ENCODE results near the gene RXRA.

Gene RXRA

DNA sequence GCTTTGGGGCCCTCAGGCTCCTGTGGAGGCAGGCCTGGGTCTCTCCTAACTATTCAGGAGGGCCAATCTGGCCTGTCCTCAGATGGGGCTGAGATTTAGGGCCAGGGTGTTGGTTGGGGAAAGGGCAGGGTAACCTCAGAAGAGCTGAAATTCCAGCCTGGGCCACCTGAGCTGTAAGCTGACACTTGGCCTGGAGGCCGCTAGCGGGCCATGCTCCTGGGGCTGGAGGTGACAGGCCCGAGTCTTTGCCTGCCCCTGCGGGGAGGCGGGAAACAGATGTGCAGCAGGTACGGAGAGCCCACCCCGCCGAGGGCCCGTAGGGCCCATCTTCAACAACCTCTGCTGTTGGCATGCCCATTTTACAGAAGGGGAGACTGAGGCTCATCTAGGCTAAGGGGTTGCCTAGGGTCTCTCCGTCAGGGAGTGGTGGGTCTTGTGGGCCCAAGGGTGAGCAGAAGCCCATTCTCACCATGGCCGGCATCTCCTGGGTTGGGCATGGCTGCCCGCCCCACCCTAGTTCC lies 69.5 kb downstream of the RXRA start:
- no peaks in the 10 kb centered on the region for H3K9me3 ChIP-seq (ENCODE audit: control insufficient read depth, insufficient read depth, low read depth, low read length)
- no peaks in the 10 kb centered on the region for H3K36me3 ChIP-seq (ENCODE audit: control insufficient read depth in 2 of 2, insufficient read depth in 1 of 2, low read length in 2 of 2)
- ChIA-PET POLR2A (no interaction called here), CTCF (no interaction called here)
- no peak overlapping the region for H3K4me3 ChIP-seq (ENCODE audit: low read depth, low read length)
- TF ChIP-seq ZNF416 (tag by site-specific recombination; IDR thresholded peaks at IDR 0.05) (no peak), SCRT1 (tag by site-specific recombination; IDR thresholded peaks at IDR 0.05; ENCODE audit: borderline replicate concordance) (no peak), WT1 (tag by site-specific recombination; IDR thresholded peaks at IDR 0.05) (no peak), GLIS2 (tag by site-specific recombination; IDR thresholded peaks at IDR 0.05) (no peak), ZNF112 (tag by site-specific recombination; IDR thresholded peaks at IDR 0.05) (no peak), ZNF274 (IDR thresholded peaks at IDR 0.05; ENCODE audit: low read length) (no peak), ZNF274 (tag by site-specific recombination; IDR thresholded peaks at IDR 0.05; ENCODE audit: borderline replicate concordance) (no peak), SP7 (tag by site-specific recombination; IDR thresholded peaks at IDR 0.05) (no peak), ZBTB48 (tag by site-specific recombination; IDR thresholded peaks at IDR 0.05) (no peak)
- TF ChIP-seq, protein P1, sequence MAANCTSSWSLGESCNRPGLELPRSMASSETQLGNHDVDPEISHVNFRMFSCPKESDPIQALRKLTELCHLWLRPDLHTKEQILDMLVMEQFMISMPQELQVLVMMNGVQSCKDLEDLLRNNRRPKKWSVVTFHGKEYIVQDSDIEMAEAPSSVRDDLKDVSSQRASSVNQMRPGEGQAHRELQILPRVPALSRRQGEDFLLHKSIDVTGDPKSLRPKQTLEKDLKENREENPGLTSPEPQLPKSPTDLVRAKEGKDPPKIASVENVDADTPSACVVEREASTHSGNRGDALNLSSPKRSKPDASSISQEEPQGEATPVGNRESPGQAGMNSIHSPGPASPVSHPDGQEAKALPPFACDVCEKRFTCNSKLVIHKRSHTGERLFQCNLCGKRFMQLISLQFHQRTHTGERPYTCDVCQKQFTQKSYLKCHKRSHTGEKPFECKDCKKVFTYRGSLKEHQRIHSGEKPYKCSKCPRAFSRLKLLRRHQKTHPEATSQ (tag by site-specific recombination; IDR thresholded peaks at IDR 0.05), result no peak
- TF ChIP-seq, protein P2, sequence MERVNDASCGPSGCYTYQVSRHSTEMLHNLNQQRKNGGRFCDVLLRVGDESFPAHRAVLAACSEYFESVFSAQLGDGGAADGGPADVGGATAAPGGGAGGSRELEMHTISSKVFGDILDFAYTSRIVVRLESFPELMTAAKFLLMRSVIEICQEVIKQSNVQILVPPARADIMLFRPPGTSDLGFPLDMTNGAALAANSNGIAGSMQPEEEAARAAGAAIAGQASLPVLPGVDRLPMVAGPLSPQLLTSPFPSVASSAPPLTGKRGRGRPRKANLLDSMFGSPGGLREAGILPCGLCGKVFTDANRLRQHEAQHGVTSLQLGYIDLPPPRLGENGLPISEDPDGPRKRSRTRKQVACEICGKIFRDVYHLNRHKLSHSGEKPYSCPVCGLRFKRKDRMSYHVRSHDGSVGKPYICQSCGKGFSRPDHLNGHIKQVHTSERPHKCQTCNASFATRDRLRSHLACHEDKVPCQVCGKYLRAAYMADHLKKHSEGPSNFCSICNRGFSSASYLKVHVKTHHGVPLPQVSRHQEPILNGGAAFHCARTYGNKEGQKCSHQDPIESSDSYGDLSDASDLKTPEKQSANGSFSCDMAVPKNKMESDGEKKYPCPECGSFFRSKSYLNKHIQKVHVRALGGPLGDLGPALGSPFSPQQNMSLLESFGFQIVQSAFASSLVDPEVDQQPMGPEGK (tag by site-specific recombination; IDR thresholded peaks at IDR 0.05), result no peak
- H3K27ac ChIP-seq (ENCODE audit: extremely low read depth, low read depth, low read length), result no peak overlapping the region
- H3K4me1 ChIP-seq (ENCODE audit: control insufficient read depth, insufficient read depth, low read length), result no peaks in the 10 kb centered on the region

- Histone ChIP-seq H3K4me3 (ENCODE audit: low read depth, low read length) (no peak overlapping the region), H3K4me1 (ENCODE audit: control insufficient read depth, insufficient read depth, low read length) (no peaks in the 10 kb centered on the region), H3K36me3 (ENCODE audit: control insufficient read depth in 2 of 2, insufficient read depth in 1 of 2, low read length in 2 of 2) (no peaks in the 10 kb centered on the region), H3K27ac (ENCODE audit: extremely low read depth, low read depth, low read length) (no peak overlapping the region), H3K9me3 (ENCODE audit: control insufficient read depth, insufficient read depth, low read depth, low read length) (no peaks in the 10 kb centered on the region)
- no peak for TF ChIP-seq ZNF24 (tag by site-specific recombination; IDR thresholded peaks at IDR 0.05)
- TF ChIP-seq KLF7 (tag by site-specific recombination; IDR thresholded peaks at IDR 0.05; ENCODE audit: borderline replicate concordance), result no peak
- ChIA-PET POLR2A (interaction anchor here (1.1 kb wide), 1 partner anchor 10 kb away, joined by 3 read pairs; no protein-coding TSS in a partner anchor), CTCF (no interaction called here)
These were observed 70.0 kb downstream of the RXRA start for GRCh38 chr9:134396258-134396742.

DNA sequence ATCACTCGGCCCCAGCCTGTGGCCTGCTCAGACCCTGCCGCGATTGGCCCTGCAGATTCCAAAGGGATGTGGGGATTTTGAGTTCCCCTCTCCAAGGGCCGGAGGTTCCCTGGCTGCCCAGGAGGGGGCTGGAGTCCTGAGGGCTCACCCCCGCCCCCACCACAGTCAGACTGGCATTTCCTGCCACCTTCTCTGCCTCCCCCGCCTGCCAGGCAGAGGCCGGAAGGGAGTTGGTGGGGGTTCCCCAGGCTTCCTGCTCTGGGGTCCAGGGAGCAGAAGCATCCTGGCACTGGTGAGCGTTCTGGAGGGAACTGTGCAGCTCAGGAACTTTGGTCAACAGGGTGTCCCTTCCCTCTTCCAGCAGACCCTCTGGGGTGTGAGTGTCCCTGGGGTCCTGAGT lies 70.6 kb downstream of the RXRA start:
- Histone ChIP-seq H3K36me3 (ENCODE audit: control insufficient read depth in 2 of 2, insufficient read depth in 1 of 2, low read length in 2 of 2) (no peaks in the 10 kb centered on the region), H3K4me3 (ENCODE audit: low read depth, low read length) (no peak overlapping the region), H3K27ac (ENCODE audit: extremely low read depth, low read depth, low read length) (no peak overlapping the region), H3K4me1 (ENCODE audit: control insufficient read depth, insufficient read depth, low read length) (no peaks in the 10 kb centered on the region), H3K9me3 (ENCODE audit: control insufficient read depth, insufficient read depth, low read depth, low read length) (no peaks in the 10 kb centered on the region)
- ChIA-PET POLR2A (interaction anchor here (1.1 kb wide), 1 partner anchor 9 kb away, joined by 3 read pairs; no protein-coding TSS in a partner anchor), CTCF (no interaction called here)
- TF ChIP-seq ZNF626 (tag by site-specific recombination; IDR thresholded peaks at IDR 0.05), result no peak

DNA sequence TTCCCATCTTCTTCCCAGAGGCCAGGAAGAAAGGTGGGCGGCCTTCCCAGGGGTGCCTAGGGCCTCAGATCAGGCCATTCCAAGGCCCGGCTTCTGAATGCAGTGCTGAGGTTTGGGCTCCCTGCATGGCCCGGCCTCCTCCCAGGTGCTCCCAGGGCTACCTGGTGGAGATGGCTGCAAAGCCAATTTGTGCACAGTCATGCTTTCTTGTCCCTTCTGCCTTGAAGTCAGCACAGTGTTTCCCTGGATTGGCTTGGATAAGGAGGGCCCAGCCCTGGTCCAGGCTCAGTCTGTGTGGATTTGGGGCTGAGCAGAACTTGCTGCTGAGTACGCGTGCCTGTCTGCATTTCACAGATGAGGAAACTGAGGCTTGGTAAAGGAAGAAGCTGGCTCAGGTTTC lies 72.5 kb downstream of the RXRA start:
- Histone ChIP-seq H3K4me1 (ENCODE audit: control insufficient read depth, insufficient read depth, low read length) (no peaks in the 10 kb centered on the region), H3K36me3 (ENCODE audit: control insufficient read depth in 2 of 2, insufficient read depth in 1 of 2, low read length in 2 of 2) (no peaks in the 10 kb centered on the region), H3K9me3 (ENCODE audit: control insufficient read depth, insufficient read depth, low read depth, low read length) (no peaks in the 10 kb centered on the region), H3K4me3 (ENCODE audit: low read depth, low read length) (no peak overlapping the region), H3K27ac (ENCODE audit: extremely low read depth, low read depth, low read length) (no peak overlapping the region)
- TF ChIP-seq ZNF248 (tag by site-specific recombination; IDR thresholded peaks at IDR 0.05), result no peak
- TF ChIP-seq ZFP3 (tag by site-specific recombination; IDR thresholded peaks at IDR 0.05; ENCODE audit: low read depth), result no peak
- no peak for TF ChIP-seq TCF7L2 (IDR thresholded peaks at IDR 0.05; ENCODE audit: borderline replicate concordance, low read depth, low read length)
- no peak for TF ChIP-seq KLF7 (tag by site-specific recombination; IDR thresholded peaks at IDR 0.05; ENCODE audit: borderline replicate concordance)
- no peak for TF ChIP-seq ZNF544 (tag by site-specific recombination; IDR thresholded peaks at IDR 0.05)
- TF ChIP-seq ZNF302 (tag by site-specific recombination; IDR thresholded peaks at IDR 0.05; ENCODE audit: low read depth), result no peak
- TF ChIP-seq GLIS2 (tag by site-specific recombination; IDR thresholded peaks at IDR 0.05), result no peak
- TF ChIP-seq ZSCAN23 (tag by site-specific recombination; IDR thresholded peaks at IDR 0.05), result no peak
- no peak for TF ChIP-seq ZNF184 (tag by site-specific recombination; IDR thresholded peaks at IDR 0.05)
- TF ChIP-seq, protein P3, sequence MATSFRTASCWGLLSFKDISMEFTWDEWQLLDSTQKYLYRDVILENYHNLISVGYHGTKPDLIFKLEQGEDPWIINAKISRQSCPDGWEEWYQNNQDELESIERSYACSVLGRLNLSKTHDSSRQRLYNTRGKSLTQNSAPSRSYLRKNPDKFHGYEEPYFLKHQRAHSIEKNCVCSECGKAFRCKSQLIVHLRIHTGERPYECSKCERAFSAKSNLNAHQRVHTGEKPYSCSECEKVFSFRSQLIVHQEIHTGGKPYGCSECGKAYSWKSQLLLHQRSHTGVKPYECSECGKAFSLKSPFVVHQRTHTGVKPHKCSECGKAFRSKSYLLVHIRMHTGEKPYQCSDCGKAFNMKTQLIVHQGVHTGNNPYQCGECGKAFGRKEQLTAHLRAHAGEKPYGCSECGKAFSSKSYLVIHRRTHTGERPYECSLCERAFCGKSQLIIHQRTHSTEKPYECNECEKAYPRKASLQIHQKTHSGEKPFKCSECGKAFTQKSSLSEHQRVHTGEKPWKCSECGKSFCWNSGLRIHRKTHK (tag by site-specific recombination; IDR thresholded peaks at IDR 0.05), result no peak
- TF ChIP-seq GLI4 (tag by site-specific recombination; IDR thresholded peaks at IDR 0.05), result no peak
- TF ChIP-seq ZNF324 (tag by site-specific recombination; IDR thresholded peaks at IDR 0.05), result no peak
- no peak for TF ChIP-seq KLF16 (tag by site-specific recombination; IDR thresholded peaks at IDR 0.05)
- ChIA-PET CTCF (interaction anchor here (0.7 to 2.3 kb wide), 3 partner anchors 14 to 228 kb away, joined by 3 to 6 read pairs (median 5); no protein-coding TSS in a partner anchor), POLR2A (no interaction called here)

Data from HEK293 (cell line).